IPS-20b (cell line): ENCODE data around the gene NR2F2.

Experiments
- H3K27ac ChIP-seq: one replicate; pipeline ENCODE4 v1.5.1; 2013; ENCODE audit warnings: low read length
- H3K27me3 ChIP-seq: 2 replicates; pipeline ENCODE4 v1.6.1; 2013; ENCODE audit warnings: mild to moderate bottlenecking, low read length, inconsistent platforms; ENCODE audit not compliant: insufficient read depth
- H3K36me3 ChIP-seq: 2 replicates; pipeline ENCODE4 v1.6.1; 2013; ENCODE audit warnings: low read depth, mild to moderate bottlenecking, inconsistent platforms, low read length, moderate library complexity; ENCODE audit not compliant: insufficient read depth
- H3K4me1 ChIP-seq: 2 replicates; pipeline ENCODE4 v1.6.1; 2013; ENCODE audit warnings: mild to moderate bottlenecking, control low read depth, inconsistent platforms, low read length, moderate library complexity; ENCODE audit not compliant: insufficient read depth
- H3K4me3 ChIP-seq: 2 replicates; pipeline ENCODE4 v1.5.1; 2013; ENCODE audit warnings: mild to moderate bottlenecking, low read length, inconsistent platforms
- H3K9ac ChIP-seq: 2 replicates; pipeline ENCODE4 v1.6.1; 2013; ENCODE audit warnings: low read depth, mild to moderate bottlenecking, inconsistent platforms, low read length, moderate library complexity
- H3K9me3 ChIP-seq: 2 replicates; pipeline ENCODE4 v1.6.1; 2013; ENCODE audit warnings: mild to moderate bottlenecking, low read depth, low read length, inconsistent platforms; ENCODE audit not compliant: insufficient read depth

NR2F2 gene

GRCh38 chr15:96361309-96362010 is 31.0 kb downstream of the NR2F2 start:
- Histone ChIP-seq H3K9ac (no peak overlapping the region), H3K27ac (no peak overlapping the region), H3K27me3 (peaks cover 100% of the 10 kb centered on the region), H3K4me1 (no peaks in the 10 kb centered on the region; the same call in 1 of the 2 replicates), H3K36me3 (no peaks in the 10 kb centered on the region), H3K9me3 (no peaks in the 10 kb centered on the region; the same call in 1 of the 2 replicates), H3K4me3 (peak overlapping the region; percentile 54; the same call in 1 of the 2 replicates)

- H3K36me3 ChIP-seq: no peaks in the 10 kb centered on the region
- H3K27ac ChIP-seq: no peak overlapping the region
- H3K4me1 ChIP-seq: no peaks in the 10 kb centered on the region; the same call in 1 of the 2 replicates
- no peaks in the 10 kb centered on the region; the same call in 1 of the 2 replicates for H3K9me3 ChIP-seq
- no peak overlapping the region for H3K9ac ChIP-seq
- H3K27me3 ChIP-seq: peaks cover 100% of the 10 kb centered on the region
- no peak overlapping the region for H3K4me3 ChIP-seq
These were observed 31.7 kb downstream of the NR2F2 start for GRCh38 chr15:96362011-96362754.

GRCh38 chr15:96362755-96363651 is 32.5 kb downstream of the NR2F2 start:
- Histone ChIP-seq H3K9ac (no peak overlapping the region), H3K27ac (no peak overlapping the region), H3K4me3 (no peak overlapping the region), H3K36me3 (no peaks in the 10 kb centered on the region), H3K27me3 (peaks cover 100% of the 10 kb centered on the region), H3K9me3 (no peaks in the 10 kb centered on the region; the same call in 1 of the 2 replicates), H3K4me1 (no peaks in the 10 kb centered on the region; the same call in 1 of the 2 replicates)

GRCh38 chr15:96363707-96364106 is 33.2 kb downstream of the NR2F2 start:
- Histone ChIP-seq H3K4me1 (no peaks in the 10 kb centered on the region; the same call in 1 of the 2 replicates), H3K27ac (no peak overlapping the region), H3K36me3 (no peaks in the 10 kb centered on the region), H3K4me3 (no peak overlapping the region), H3K27me3 (peaks cover 100% of the 10 kb centered on the region), H3K9me3 (no peaks in the 10 kb centered on the region; the same call in 1 of the 2 replicates), H3K9ac (no peak overlapping the region)

GRCh38 chr15:96365781-96366525 is 35.5 kb downstream of the NR2F2 start:
- H3K4me1 ChIP-seq: no peaks in the 10 kb centered on the region; the same call in 1 of the 2 replicates

GRCh38 chr15:96366526-96366877 is 36.0 kb downstream of the NR2F2 start:
- no peak overlapping the region for H3K9ac ChIP-seq
- no peak overlapping the region for H3K27ac ChIP-seq
- no peak overlapping the region for H3K4me3 ChIP-seq
- H3K27me3 ChIP-seq: peaks cover 100% of the 10 kb centered on the region
- H3K4me1 ChIP-seq: no peaks in the 10 kb centered on the region; the same call in 1 of the 2 replicates
- H3K9me3 ChIP-seq: no peaks in the 10 kb centered on the region; the same call in 1 of the 2 replicates
- H3K36me3 ChIP-seq: no peaks in the 10 kb centered on the region

More at GRCh38 chr15:96365781-96366525, 35.5 kb downstream of the NR2F2 start:
- Histone ChIP-seq H3K36me3 (no peaks in the 10 kb centered on the region), H3K4me3 (no peak overlapping the region), H3K27ac (no peak overlapping the region), H3K9me3 (no peaks in the 10 kb centered on the region; the same call in 1 of the 2 replicates), H3K27me3 (peaks cover 100% of the 10 kb centered on the region), H3K9ac (no peak overlapping the region)

GRCh38 chr15:96367311-96368200 is 37.1 kb downstream of the NR2F2 start:
- peaks cover 100% of the 10 kb centered on the region for H3K27me3 ChIP-seq
- H3K9ac ChIP-seq: no peak overlapping the region
- H3K36me3 ChIP-seq: no peaks in the 10 kb centered on the region
- H3K27ac ChIP-seq: no peak overlapping the region
- H3K4me1 ChIP-seq: no peaks in the 10 kb centered on the region; the same call in 1 of the 2 replicates
- peak overlapping the region; percentile 32; the same call in 1 of the 2 replicates for H3K4me3 ChIP-seq
- no peaks in the 10 kb centered on the region for H3K9me3 ChIP-seq

- Histone ChIP-seq H3K9me3 (no peaks in the 10 kb centered on the region), H3K27ac (no peak overlapping the region), H3K27me3 (peaks cover 100% of the 10 kb centered on the region), H3K9ac (no peak overlapping the region), H3K36me3 (no peaks in the 10 kb centered on the region), H3K4me3 (no peak overlapping the region), H3K4me1 (no peaks in the 10 kb centered on the region)
These were observed 38.9 kb downstream of the NR2F2 start for GRCh38 chr15:96369351-96369750.

GRCh38 chr15:96369825-96370621 is 39.5 kb downstream of the NR2F2 start:
- no peak overlapping the region for H3K27ac ChIP-seq
- no peaks in the 10 kb centered on the region for H3K36me3 ChIP-seq
- H3K9ac ChIP-seq: no peak overlapping the region
- no peak overlapping the region for H3K4me3 ChIP-seq
- H3K27me3 ChIP-seq: peaks cover 100% of the 10 kb centered on the region
- H3K4me1 ChIP-seq: no peaks in the 10 kb centered on the region
- H3K9me3 ChIP-seq: no peaks in the 10 kb centered on the region

- Histone ChIP-seq H3K27ac (no peak overlapping the region), H3K9ac (no peak overlapping the region), H3K4me3 (no peak overlapping the region), H3K9me3 (no peaks in the 10 kb centered on the region), H3K4me1 (no peaks in the 10 kb centered on the region), H3K27me3 (peaks cover 88% of the 10 kb centered on the region), H3K36me3 (no peaks in the 10 kb centered on the region)
These were observed 42.1 kb downstream of the NR2F2 start for GRCh38 chr15:96372554-96372953.
